ENCODE measurements around the gene C1QTNF2.

The C1QTNF2 gene

DNA sequence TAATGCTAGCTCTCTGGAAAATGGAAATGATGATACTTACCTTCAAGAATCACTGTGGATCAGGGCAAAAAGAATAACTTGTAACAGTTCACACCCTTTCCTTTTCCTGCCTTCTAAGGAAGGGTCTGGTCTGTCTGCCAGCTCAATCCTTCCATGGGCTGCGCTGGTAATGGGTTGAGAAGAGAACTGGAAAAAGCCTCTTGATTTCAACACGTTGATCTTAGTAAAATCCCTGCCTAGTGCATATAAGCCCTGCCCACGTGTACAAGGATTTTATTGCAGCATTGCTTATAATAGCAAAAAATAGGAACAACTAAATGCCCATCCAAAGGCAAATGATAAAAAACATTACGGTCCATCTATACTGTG, 20.5 kb downstream of the C1QTNF2 start:
- no peak overlapping the region for H3K4me3 ChIP-seq (ENCODE audit: low read depth, low read length)
- H3K9ac ChIP-seq (ENCODE audit: low read length) = no peak overlapping the region
- no peaks in the 10 kb centered on the region for H3K36me3 ChIP-seq (ENCODE audit: control insufficient read depth in 1 of 2, insufficient read depth in 2 of 2, low read length in 2 of 2)
- no peak overlapping the region for H3K18ac ChIP-seq (ENCODE audit: low read length)
- no peak overlapping the region for H2BK12ac ChIP-seq (ENCODE audit: low read length)
- WGBS (ENCODE audit: extremely low coverage, insufficient coverage, insufficient read length) = no CpG with 5 or more reads among the region's 4 CpGs
- no peak overlapping the region for H3K27ac ChIP-seq (ENCODE audit: low read depth, low read length)
- no peak overlapping the region for H4K8ac ChIP-seq (ENCODE audit: low read depth, low read length)
- no peak overlapping the region for H3K14ac ChIP-seq (ENCODE audit: low read length)
- H3K9me3 ChIP-seq (ENCODE audit: insufficient read depth, low read depth, low read length) = no peaks in the 10 kb centered on the region
- H2BK5ac ChIP-seq (ENCODE audit: low read depth, low read length, poor library complexity) = no peak overlapping the region
- no peaks in the 10 kb centered on the region for H3K79me2 ChIP-seq (ENCODE audit: control insufficient read depth, insufficient read depth, low read length, poor library complexity)
- no peaks in the 10 kb centered on the region for H3K27me3 ChIP-seq (ENCODE audit: insufficient read depth, low read length)
- H2AK5ac ChIP-seq (ENCODE audit: low read length) = no peak overlapping the region
- peaks cover 3% of the 10 kb centered on the region for H3K79me1 ChIP-seq (ENCODE audit: low read length)
- DNase-seq = no peak
- H2AFZ ChIP-seq (ENCODE audit: insufficient read depth, low read length, poor library complexity) = no peak overlapping the region
- no peak overlapping the region for H2BK120ac ChIP-seq (ENCODE audit: insufficient read depth, low read length, poor library complexity)
- no peak overlapping the region for H3K4me2 ChIP-seq (ENCODE audit: low read length)
- H3K4me1 ChIP-seq (ENCODE audit: control insufficient read depth in 1 of 2, insufficient read depth in 2 of 2, low read length in 2 of 2) = peaks cover 0 to 2% of the 10 kb centered on the region in 2 experiments
- H4K12ac ChIP-seq (ENCODE audit: low read depth, low read length) = no peak overlapping the region
- no peak overlapping the region for H4K91ac ChIP-seq (ENCODE audit: low read depth, low read length)
- no peak overlapping the region for H3K23ac ChIP-seq (ENCODE audit: low read length)
- H3K4ac ChIP-seq (ENCODE audit: low read depth, low read length) = no peak overlapping the region

DNA sequence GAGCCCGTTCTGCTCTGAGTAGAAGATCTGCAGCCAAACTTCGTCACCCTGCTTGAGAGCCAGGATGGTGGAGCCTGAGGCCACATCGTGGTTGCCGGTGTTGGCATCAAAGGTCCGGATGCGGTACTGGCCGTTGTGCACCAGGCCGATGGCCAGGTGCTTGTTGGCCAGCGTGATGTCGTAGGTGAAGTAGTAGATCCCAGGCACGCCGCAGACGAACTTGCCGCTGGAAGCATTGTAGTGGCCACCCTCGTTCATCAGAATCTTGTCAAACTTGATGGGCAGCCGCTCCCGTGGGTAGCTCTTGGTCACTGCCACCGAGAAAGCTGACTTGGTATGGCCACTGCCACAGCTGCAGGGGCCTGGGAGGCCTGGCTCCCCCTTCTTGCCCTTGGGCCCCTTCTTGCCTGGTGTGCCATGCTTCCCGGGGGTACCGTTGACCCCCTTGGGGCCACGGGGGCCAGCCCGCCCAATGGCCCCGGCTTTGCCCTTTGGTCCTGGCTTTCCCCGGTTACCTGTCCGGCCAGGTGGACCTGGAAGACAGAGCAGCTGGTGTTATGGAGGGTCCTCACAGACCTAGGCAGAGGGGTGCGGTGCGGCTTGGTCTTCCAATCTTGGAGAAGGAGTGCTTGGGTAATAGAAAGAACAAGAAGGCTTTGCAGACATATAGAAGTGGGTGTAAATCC, 21.0 kb downstream of the C1QTNF2 start:
- Histone ChIP-seq H3K27ac (ENCODE audit: low read depth, low read length) (no peak overlapping the region), H3K4me3 (ENCODE audit: low read depth, low read length) (no peak overlapping the region), H3K36me3 (ENCODE audit: control insufficient read depth in 1 of 2, insufficient read depth in 2 of 2, low read length in 2 of 2) (no peaks in the 10 kb centered on the region), H4K12ac (ENCODE audit: low read depth, low read length) (no peak overlapping the region), H3K9me3 (ENCODE audit: insufficient read depth, low read depth, low read length) (no peaks in the 10 kb centered on the region), H3K4ac (ENCODE audit: low read depth, low read length) (no peak overlapping the region), H2BK12ac (ENCODE audit: low read length) (no peak overlapping the region), H3K79me2 (ENCODE audit: control insufficient read depth, insufficient read depth, low read length, poor library complexity) (no peaks in the 10 kb centered on the region), H3K79me1 (ENCODE audit: low read length) (peaks cover 3% of the 10 kb centered on the region), H2BK120ac (ENCODE audit: insufficient read depth, low read length, poor library complexity) (no peak overlapping the region), H2BK5ac (ENCODE audit: low read depth, low read length, poor library complexity) (no peak overlapping the region), H4K91ac (ENCODE audit: low read depth, low read length) (no peak overlapping the region), H2AK5ac (ENCODE audit: low read length) (no peak overlapping the region), H3K4me2 (ENCODE audit: low read length) (no peak overlapping the region), H2AFZ (ENCODE audit: insufficient read depth, low read length, poor library complexity) (no peak overlapping the region), H3K27me3 (ENCODE audit: insufficient read depth, low read length) (no peaks in the 10 kb centered on the region), H3K9ac (ENCODE audit: low read length) (no peak overlapping the region), H3K4me1 (ENCODE audit: control insufficient read depth in 1 of 2, insufficient read depth in 2 of 2, low read length in 2 of 2) (peaks cover 0 to 2% of the 10 kb centered on the region in 2 experiments), H3K18ac (ENCODE audit: low read length) (no peak overlapping the region), H4K8ac (ENCODE audit: low read depth, low read length) (no peak overlapping the region), H3K23ac (ENCODE audit: low read length) (no peak overlapping the region), H3K14ac (ENCODE audit: low read length) (no peak overlapping the region)
- DNase-seq = peak; percentile 2 to 44
- WGBS (ENCODE audit: extremely low coverage, insufficient coverage, insufficient read length) = no CpG with 5 or more reads among the region's 27 CpGs

DNA sequence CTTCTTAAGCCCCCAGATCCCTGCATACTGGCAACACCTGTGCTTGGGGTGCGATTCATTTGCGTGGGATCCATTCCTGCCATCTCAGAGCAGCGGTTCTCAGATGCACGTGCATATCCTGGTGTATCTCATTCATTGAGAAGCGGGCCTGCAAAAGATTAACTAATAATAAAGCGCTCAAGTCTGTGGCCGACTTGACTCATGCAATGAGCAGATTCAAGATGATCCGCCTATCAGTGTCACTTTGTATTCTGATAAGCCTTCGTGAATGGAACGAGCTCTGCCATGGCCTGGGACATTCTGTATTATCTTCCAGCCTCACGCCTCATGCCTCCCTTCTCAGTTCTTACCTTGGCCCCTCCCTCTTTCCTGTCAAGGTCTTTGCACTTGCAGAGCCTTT, 22.3 kb downstream of the C1QTNF2 start:
- H3K9ac ChIP-seq (ENCODE audit: low read length) = no peak overlapping the region
- no peak overlapping the region for H3K4ac ChIP-seq (ENCODE audit: low read depth, low read length)
- H3K79me1 ChIP-seq (ENCODE audit: low read length) = peaks cover 3% of the 10 kb centered on the region
- no peak overlapping the region for H3K14ac ChIP-seq (ENCODE audit: low read length)
- no peak overlapping the region for H4K8ac ChIP-seq (ENCODE audit: low read depth, low read length)
- no peak for DNase-seq
- peaks cover 2% of the 10 kb centered on the region in 2 experiments for H3K4me1 ChIP-seq (ENCODE audit: control insufficient read depth in 1 of 2, insufficient read depth in 2 of 2, low read length in 2 of 2)
- H2AFZ ChIP-seq (ENCODE audit: insufficient read depth, low read length, poor library complexity) = no peak overlapping the region
- no peaks in the 10 kb centered on the region for H3K79me2 ChIP-seq (ENCODE audit: control insufficient read depth, insufficient read depth, low read length, poor library complexity)
- no peak overlapping the region for H2BK5ac ChIP-seq (ENCODE audit: low read depth, low read length, poor library complexity)
- H2BK120ac ChIP-seq (ENCODE audit: insufficient read depth, low read length, poor library complexity) = no peak overlapping the region
- no peak overlapping the region for H3K23ac ChIP-seq (ENCODE audit: low read length)
- H3K18ac ChIP-seq (ENCODE audit: low read length) = no peak overlapping the region
- no peaks in the 10 kb centered on the region for H3K9me3 ChIP-seq (ENCODE audit: insufficient read depth, low read depth, low read length)
- no peak overlapping the region for H3K4me2 ChIP-seq (ENCODE audit: low read length)
- no peak overlapping the region for H4K91ac ChIP-seq (ENCODE audit: low read depth, low read length)
- H3K36me3 ChIP-seq (ENCODE audit: control insufficient read depth in 1 of 2, insufficient read depth in 2 of 2, low read length in 2 of 2) = no peaks in the 10 kb centered on the region
- H3K27ac ChIP-seq (ENCODE audit: low read depth, low read length) = no peak overlapping the region
- H3K27me3 ChIP-seq (ENCODE audit: insufficient read depth, low read length) = no peaks in the 10 kb centered on the region
- no peak overlapping the region for H4K12ac ChIP-seq (ENCODE audit: low read depth, low read length)
- no peak overlapping the region for H3K4me3 ChIP-seq (ENCODE audit: low read depth, low read length)
- WGBS (ENCODE audit: extremely low coverage, insufficient coverage, insufficient read length) = no CpG with 5 or more reads among the region's 11 CpGs
- H2BK12ac ChIP-seq (ENCODE audit: low read length) = no peak overlapping the region
- H2AK5ac ChIP-seq (ENCODE audit: low read length) = no peak overlapping the region

DNA sequence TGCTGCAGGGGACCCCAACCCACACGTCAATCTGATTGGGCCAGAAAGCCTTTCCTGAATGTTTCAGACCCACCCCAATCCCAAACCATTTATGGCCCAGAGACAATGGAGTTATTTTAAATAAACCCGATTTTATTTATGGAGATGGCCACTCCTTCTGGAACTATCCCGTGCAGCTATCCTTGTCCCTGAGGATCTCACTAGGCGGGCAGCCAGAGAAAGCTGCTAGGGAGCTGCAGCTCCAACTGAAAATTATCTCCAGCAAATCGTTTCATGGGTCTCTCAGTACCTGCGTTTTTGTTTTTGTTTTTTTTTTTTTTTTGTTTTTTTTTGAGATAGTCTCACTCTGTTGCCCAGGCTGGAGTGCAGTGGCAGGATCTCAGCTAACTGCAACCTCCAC, 23.0 kb downstream of the C1QTNF2 start:
- Histone ChIP-seq H2BK12ac (ENCODE audit: low read length) (no peak overlapping the region), H3K18ac (ENCODE audit: low read length) (no peak overlapping the region), H3K79me1 (ENCODE audit: low read length) (peaks cover 3% of the 10 kb centered on the region), H3K14ac (ENCODE audit: low read length) (no peak overlapping the region), H3K36me3 (ENCODE audit: control insufficient read depth in 1 of 2, insufficient read depth in 2 of 2, low read length in 2 of 2) (no peaks in the 10 kb centered on the region), H2AK5ac (ENCODE audit: low read length) (no peak overlapping the region), H3K4me3 (ENCODE audit: low read depth, low read length) (no peak overlapping the region), H3K9ac (ENCODE audit: low read length) (no peak overlapping the region), H3K4ac (ENCODE audit: low read depth, low read length) (no peak overlapping the region), H4K91ac (ENCODE audit: low read depth, low read length) (no peak overlapping the region), H3K9me3 (ENCODE audit: insufficient read depth, low read depth, low read length) (no peaks in the 10 kb centered on the region), H3K4me1 (ENCODE audit: control insufficient read depth in 1 of 2, insufficient read depth in 2 of 2, low read length in 2 of 2) (peaks cover 2% of the 10 kb centered on the region in 2 experiments), H4K8ac (ENCODE audit: low read depth, low read length) (no peak overlapping the region), H2BK120ac (ENCODE audit: insufficient read depth, low read length, poor library complexity) (no peak overlapping the region), H3K4me2 (ENCODE audit: low read length) (no peak overlapping the region), H3K27ac (ENCODE audit: low read depth, low read length) (no peak overlapping the region), H4K12ac (ENCODE audit: low read depth, low read length) (no peak overlapping the region), H2AFZ (ENCODE audit: insufficient read depth, low read length, poor library complexity) (no peak overlapping the region), H3K27me3 (ENCODE audit: insufficient read depth, low read length) (no peaks in the 10 kb centered on the region), H2BK5ac (ENCODE audit: low read depth, low read length, poor library complexity) (no peak overlapping the region), H3K23ac (ENCODE audit: low read length) (no peak overlapping the region), H3K79me2 (ENCODE audit: control insufficient read depth, insufficient read depth, low read length, poor library complexity) (no peaks in the 10 kb centered on the region)
- DNase-seq = no peak
- no CpG with 5 or more reads among the region's 6 CpGs for WGBS (ENCODE audit: extremely low coverage, insufficient coverage, insufficient read length)
